Neural cell (in vitro differentiated cells): ENCODE data around the gene INSYN2B. TPM values are rescaled to one million over a fixed set of nuclear protein-coding genes. Genes with fewer than 3 reads are reported as not detected.

Experiments
- H2AFZ ChIP-seq: fragments of 200-600, 300-800 bp; sonication (generic), shearing (Covaris generic); 2 replicates; pipeline ENCODE4 v1.6.0; 2014; ENCODE audit warnings: low read depth, mild to moderate bottlenecking, antibody characterized with exemption, low read length, moderate library complexity
- H3F3A ChIP-seq: fragments of 200-600 bp; shearing (Covaris generic); 2 replicates; pipeline ENCODE4 v1.6.1; 2016; ENCODE audit warnings: mild to moderate bottlenecking, moderate library complexity, mixed read lengths, antibody characterized with exemption, low read length; ENCODE audit not compliant: insufficient read depth, poor library complexity, severe bottlenecking
- H3K27ac ChIP-seq: fragments of 200-600, 300-800 bp; sonication (generic), shearing (Covaris generic); 2 replicates; pipeline ENCODE4 v1.5.1; 2014; ENCODE audit warnings: mild to moderate bottlenecking, low read length, moderate library complexity
- H3K27me3 ChIP-seq: fragments of 300-800, 200-600 bp; sonication (generic), shearing (Covaris generic); 2 replicates; pipeline ENCODE4 v1.6.0; 2014; ENCODE audit warnings: mild to moderate bottlenecking, low read depth, low read length, moderate library complexity; ENCODE audit not compliant: insufficient read depth
- H3K36me3 ChIP-seq: fragments of 300-800, 200-600 bp; sonication (generic), shearing (Covaris generic); 2 replicates; pipeline ENCODE4 v1.5.1; 2014; ENCODE audit warnings: mild to moderate bottlenecking, antibody characterized with exemption, low read length, moderate library complexity; ENCODE audit not compliant: insufficient read depth
- H3K4me2 ChIP-seq: fragments of 300-800, 200-600 bp; sonication (generic), shearing (Covaris generic); 2 replicates; pipeline ENCODE4 v1.6.0; 2014; ENCODE audit warnings: mild to moderate bottlenecking, low read length
- H3K4me3 ChIP-seq: fragments of 300-800, 200-600 bp; sonication (generic), shearing (Covaris generic); 2 replicates; pipeline ENCODE4 v1.5.1; 2014; ENCODE audit warnings: mild to moderate bottlenecking, low read length, moderate library complexity
- H3K79me2 ChIP-seq: fragments of 200-600 bp; shearing (Covaris generic); replicated peaks from 2 replicates; pipeline ENCODE4 v1.6.0; 2014; ENCODE audit warnings: mild to moderate bottlenecking, low read length, moderate library complexity; ENCODE audit not compliant: insufficient read depth
- H3K9ac ChIP-seq: fragments of 300-800, 200-600 bp; sonication (generic), shearing (Covaris generic); 2 replicates; pipeline ENCODE4 v1.6.1; 2016; ENCODE audit warnings: mild to moderate bottlenecking, low read length, mixed read lengths
- H3K9me2 ChIP-seq: fragments of 200-600 bp; shearing (Covaris generic); 2 replicates; pipeline ENCODE4 v1.6.1; 2016; ENCODE audit warnings: mild to moderate bottlenecking, low read length, mixed read lengths; ENCODE audit not compliant: insufficient read depth
- H3K9me3 ChIP-seq: fragments of 200-600, 300-800 bp; sonication (generic), shearing (Covaris generic); 2 replicates; pipeline ENCODE4 v1.6.1; 2016; ENCODE audit warnings: mild to moderate bottlenecking, mixed run types, low read length, moderate library complexity, mixed read lengths
- H4K20me1 ChIP-seq: fragments of 200-600 bp; shearing (Covaris generic); 2 replicates; pipeline ENCODE4 v1.6.1; 2016; ENCODE audit warnings: mild to moderate bottlenecking, mixed run types; ENCODE audit not compliant: insufficient read depth
- EP300 ChIP-seq: fragments of 450-650 bp; conservative IDR thresholded peaks from 2 replicates; pipeline ENCODE4 v1.6.1; 2014; ENCODE audit warnings: antibody characterized with exemption, mild to moderate bottlenecking, moderate library complexity; ENCODE audit not compliant: poor library complexity, severe bottlenecking
- EZH2 ChIP-seq: fragments of 200-600, 300-800 bp; shearing (Covaris generic), sonication (generic); IDR thresholded peaks from 2 replicates; pipeline ENCODE4 v1.6.1; 2014; ENCODE audit warnings: antibody characterized with exemption, low read length, borderline replicate concordance, mild to moderate bottlenecking; ENCODE audit not compliant: insufficient read depth, poor library complexity, severe bottlenecking
- MXI1 ChIP-seq: fragments of 450-650 bp; conservative IDR thresholded peaks from 2 replicates; pipeline ENCODE4 v1.6.1; 2014; ENCODE audit warnings: antibody characterized with exemption, mild to moderate bottlenecking; ENCODE audit not compliant: poor library complexity, severe bottlenecking
- POLR2AphosphoS5 ChIP-seq: IDR thresholded peaks from 2 replicates; pipeline ENCODE4 v1.6.1; 2012
- RAD21 ChIP-seq: fragments of 450-650 bp; conservative IDR thresholded peaks from 2 replicates; pipeline ENCODE4 v1.6.1; 2014; ENCODE audit warnings: antibody characterized with exemption, mild to moderate bottlenecking, moderate library complexity
- SMC3 ChIP-seq: fragments of 450-650 bp; conservative IDR thresholded peaks from 2 replicates; pipeline ENCODE4 v1.6.1; 2014; ENCODE audit warnings: antibody characterized with exemption, mild to moderate bottlenecking, moderate library complexity; ENCODE audit not compliant: poor library complexity
- polyA plus RNA-seq: library from polyadenylated mRNA; depleted of rRNA; stranded (reverse); fragments of >200 nt; gene quantifications from 2 replicates; pipeline ENCODE4 v1.2.3, GENCODE V29; 2014
- TF ChIP-seq, protein P1 (sequence below): IDR thresholded peaks from 2 replicates; pipeline ENCODE4 v1.6.1; 2012; ENCODE audit warnings: borderline replicate concordance
- TF ChIP-seq, protein P2 (sequence below): fragments of 450-650 bp; IDR thresholded peaks from 2 replicates; pipeline ENCODE4 v1.5.1; 2014; ENCODE audit warnings: antibody characterized with exemption, mild to moderate bottlenecking, moderate library complexity; ENCODE audit not compliant: poor library complexity, severe bottlenecking

Gene INSYN2B
- polyA plus RNA-seq, 1 donor from 2014 or later, result 0.37 TPM

DNA sequence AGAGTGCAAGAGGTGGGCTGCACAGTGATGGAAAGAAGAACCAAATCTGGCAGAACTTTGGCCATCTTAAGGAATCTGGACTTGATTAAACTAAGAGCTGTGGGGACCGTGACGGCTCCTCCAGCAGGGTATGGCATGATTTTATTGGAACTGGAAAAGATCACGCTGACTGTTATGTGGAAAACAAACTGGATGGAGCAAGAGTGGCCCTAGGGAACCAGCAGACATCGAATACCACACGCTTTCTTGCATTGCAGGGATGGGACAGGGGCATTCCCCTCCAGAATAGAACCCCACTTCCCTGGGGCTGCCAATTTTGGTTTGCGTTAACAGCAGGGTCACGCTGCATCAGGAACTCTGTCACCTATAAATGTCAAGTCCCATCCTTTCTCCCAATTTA lies 38.8 kb downstream of the INSYN2B start:
- H3K79me2 ChIP-seq, result no peaks in the 10 kb centered on the region
- TF ChIP-seq SMC3 (no peak), EZH2 (no peak), MXI1 (no peak), RAD21 (no peak), EP300 (no peak)
- TF ChIP-seq, protein P1, sequence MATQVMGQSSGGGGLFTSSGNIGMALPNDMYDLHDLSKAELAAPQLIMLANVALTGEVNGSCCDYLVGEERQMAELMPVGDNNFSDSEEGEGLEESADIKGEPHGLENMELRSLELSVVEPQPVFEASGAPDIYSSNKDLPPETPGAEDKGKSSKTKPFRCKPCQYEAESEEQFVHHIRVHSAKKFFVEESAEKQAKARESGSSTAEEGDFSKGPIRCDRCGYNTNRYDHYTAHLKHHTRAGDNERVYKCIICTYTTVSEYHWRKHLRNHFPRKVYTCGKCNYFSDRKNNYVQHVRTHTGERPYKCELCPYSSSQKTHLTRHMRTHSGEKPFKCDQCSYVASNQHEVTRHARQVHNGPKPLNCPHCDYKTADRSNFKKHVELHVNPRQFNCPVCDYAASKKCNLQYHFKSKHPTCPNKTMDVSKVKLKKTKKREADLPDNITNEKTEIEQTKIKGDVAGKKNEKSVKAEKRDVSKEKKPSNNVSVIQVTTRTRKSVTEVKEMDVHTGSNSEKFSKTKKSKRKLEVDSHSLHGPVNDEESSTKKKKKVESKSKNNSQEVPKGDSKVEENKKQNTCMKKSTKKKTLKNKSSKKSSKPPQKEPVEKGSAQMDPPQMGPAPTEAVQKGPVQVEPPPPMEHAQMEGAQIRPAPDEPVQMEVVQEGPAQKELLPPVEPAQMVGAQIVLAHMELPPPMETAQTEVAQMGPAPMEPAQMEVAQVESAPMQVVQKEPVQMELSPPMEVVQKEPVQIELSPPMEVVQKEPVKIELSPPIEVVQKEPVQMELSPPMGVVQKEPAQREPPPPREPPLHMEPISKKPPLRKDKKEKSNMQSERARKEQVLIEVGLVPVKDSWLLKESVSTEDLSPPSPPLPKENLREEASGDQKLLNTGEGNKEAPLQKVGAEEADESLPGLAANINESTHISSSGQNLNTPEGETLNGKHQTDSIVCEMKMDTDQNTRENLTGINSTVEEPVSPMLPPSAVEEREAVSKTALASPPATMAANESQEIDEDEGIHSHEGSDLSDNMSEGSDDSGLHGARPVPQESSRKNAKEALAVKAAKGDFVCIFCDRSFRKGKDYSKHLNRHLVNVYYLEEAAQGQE, result no peak
- TF ChIP-seq, protein P2, sequence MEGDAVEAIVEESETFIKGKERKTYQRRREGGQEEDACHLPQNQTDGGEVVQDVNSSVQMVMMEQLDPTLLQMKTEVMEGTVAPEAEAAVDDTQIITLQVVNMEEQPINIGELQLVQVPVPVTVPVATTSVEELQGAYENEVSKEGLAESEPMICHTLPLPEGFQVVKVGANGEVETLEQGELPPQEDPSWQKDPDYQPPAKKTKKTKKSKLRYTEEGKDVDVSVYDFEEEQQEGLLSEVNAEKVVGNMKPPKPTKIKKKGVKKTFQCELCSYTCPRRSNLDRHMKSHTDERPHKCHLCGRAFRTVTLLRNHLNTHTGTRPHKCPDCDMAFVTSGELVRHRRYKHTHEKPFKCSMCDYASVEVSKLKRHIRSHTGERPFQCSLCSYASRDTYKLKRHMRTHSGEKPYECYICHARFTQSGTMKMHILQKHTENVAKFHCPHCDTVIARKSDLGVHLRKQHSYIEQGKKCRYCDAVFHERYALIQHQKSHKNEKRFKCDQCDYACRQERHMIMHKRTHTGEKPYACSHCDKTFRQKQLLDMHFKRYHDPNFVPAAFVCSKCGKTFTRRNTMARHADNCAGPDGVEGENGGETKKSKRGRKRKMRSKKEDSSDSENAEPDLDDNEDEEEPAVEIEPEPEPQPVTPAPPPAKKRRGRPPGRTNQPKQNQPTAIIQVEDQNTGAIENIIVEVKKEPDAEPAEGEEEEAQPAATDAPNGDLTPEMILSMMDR, result no peak
- H3F3A ChIP-seq, result no peaks in the 10 kb centered on the region
- H3K27me3 ChIP-seq, result no peaks in the 10 kb centered on the region
- no peak overlapping the region for H3K4me2 ChIP-seq
- no peak overlapping the region for H3K27ac ChIP-seq
- no peaks in the 10 kb centered on the region for H3K9me3 ChIP-seq
- H3K9me2 ChIP-seq, result no peaks in the 10 kb centered on the region
- H3K9ac ChIP-seq, result no peak overlapping the region
- no peak overlapping the region for H3K4me3 ChIP-seq
- H4K20me1 ChIP-seq, result no peaks in the 10 kb centered on the region
- no peaks in the 10 kb centered on the region for H3K36me3 ChIP-seq
- no peak overlapping the region for H2AFZ ChIP-seq

DNA sequence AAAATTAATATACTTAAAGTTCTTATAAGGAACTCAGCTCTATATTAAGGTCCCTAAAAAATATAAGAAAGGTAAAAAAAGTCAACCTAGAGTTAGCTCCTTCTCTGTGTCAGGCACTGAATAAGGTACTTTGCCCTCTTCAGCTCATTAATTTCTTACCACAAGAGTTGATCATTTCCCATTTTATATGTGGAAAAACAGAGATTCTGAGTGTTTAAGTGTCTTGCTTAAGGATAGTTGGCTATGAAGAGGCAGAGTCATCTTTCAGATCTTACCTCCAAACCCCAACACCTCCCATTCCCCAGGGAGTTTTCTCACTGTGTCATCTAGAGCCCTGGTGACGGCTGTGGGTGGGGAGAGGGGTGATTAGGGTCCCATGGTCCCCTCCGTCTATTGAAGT lies 40.6 kb downstream of the INSYN2B start:
- Histone ChIP-seq H3K9me2 (no peaks in the 10 kb centered on the region), H3K4me3 (no peak overlapping the region), H3K27ac (no peak overlapping the region), H3K9ac (no peak overlapping the region), H3K36me3 (no peaks in the 10 kb centered on the region), H2AFZ (no peak overlapping the region), H3K9me3 (no peaks in the 10 kb centered on the region), H4K20me1 (no peaks in the 10 kb centered on the region), H3F3A (no peaks in the 10 kb centered on the region), H3K27me3 (no peaks in the 10 kb centered on the region), H3K4me2 (no peak overlapping the region), H3K79me2 (no peaks in the 10 kb centered on the region)
- TF ChIP-seq MXI1 (no peak), RAD21 (no peak), EP300 (no peak), POLR2AphosphoS5 (no peak)
- TF ChIP-seq, protein P2, result no peak
- TF ChIP-seq, protein P1, result no peak
